Measurements from ENCODE around the gene MYL7.

DNA sequence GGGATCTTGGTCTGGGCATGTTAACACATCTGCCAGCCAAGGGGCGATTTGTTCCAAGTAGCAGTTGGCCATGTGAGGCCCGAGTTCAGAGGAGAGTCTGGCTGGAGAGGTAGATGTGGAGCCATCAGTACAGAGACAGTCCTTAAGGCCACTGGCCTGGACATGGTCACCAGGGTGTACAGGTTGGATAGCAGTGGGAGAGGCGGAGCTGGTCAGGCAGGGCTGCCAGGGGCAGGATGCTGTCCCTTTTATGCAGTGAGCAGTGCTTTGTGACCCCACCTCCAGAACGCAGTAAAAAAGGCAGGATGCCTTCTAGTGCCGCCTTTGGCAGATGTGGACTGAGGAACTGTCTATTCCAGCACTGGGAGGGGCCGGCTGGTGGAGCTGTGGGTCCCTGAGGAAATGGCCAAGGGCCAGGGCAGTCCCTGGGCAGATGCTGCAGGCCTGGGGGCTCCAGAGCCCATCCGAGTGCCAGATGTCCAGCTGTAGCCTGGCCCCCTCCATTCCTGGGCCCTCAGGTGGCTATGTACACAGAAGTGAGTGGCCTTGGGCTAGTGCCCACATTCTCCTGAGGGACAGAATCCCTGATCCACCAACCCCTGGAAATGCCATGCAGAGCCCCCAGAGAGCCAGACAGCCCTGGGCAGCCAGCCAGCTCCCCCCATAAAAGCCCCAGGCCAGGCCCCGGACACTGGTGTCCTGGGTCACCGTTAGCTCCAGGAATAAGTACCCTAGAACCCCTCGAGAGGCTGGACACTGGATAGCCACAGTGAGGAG lies 17.2 kb upstream of the MYL7 start:
- no peak for TF ChIP-seq POLR2A (IDR thresholded peaks at IDR 0.05)
- TF ChIP-seq, protein P1, sequence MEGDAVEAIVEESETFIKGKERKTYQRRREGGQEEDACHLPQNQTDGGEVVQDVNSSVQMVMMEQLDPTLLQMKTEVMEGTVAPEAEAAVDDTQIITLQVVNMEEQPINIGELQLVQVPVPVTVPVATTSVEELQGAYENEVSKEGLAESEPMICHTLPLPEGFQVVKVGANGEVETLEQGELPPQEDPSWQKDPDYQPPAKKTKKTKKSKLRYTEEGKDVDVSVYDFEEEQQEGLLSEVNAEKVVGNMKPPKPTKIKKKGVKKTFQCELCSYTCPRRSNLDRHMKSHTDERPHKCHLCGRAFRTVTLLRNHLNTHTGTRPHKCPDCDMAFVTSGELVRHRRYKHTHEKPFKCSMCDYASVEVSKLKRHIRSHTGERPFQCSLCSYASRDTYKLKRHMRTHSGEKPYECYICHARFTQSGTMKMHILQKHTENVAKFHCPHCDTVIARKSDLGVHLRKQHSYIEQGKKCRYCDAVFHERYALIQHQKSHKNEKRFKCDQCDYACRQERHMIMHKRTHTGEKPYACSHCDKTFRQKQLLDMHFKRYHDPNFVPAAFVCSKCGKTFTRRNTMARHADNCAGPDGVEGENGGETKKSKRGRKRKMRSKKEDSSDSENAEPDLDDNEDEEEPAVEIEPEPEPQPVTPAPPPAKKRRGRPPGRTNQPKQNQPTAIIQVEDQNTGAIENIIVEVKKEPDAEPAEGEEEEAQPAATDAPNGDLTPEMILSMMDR (IDR thresholded peaks at IDR 0.05), result no peak

All from esophagus squamous epithelium (tissue), 4 donors.